ENCODE results near the gene PTPRN2. TPM values are rescaled to one million over a fixed set of nuclear protein-coding genes. Genes with fewer than 3 reads are reported as not detected.

Gene PTPRN2
- total RNA-seq, 1 experiment from 2014 or later = not detected

DNA sequence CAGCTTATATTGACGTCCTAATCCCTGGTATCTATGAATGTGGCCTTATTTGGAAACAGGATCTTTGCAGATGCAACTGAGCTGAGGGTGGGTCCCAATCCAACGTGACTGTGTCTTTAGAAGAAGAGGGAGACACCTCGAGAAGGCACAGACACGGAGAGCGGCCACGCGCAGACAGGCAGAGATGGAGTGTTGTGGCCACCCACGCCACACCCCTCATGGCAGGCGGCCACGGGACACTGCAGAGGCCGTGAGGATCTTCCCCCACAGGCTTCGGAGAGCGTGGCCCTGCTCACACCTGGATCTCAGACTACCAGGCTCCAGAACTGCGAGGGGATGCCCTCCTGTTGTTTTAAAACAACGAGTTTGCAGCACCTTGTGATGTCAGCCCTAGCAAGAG is 1005.9 kb downstream of the PTPRN2 start:
- no peak overlapping the region for H2AFZ ChIP-seq
- H3F3A ChIP-seq (ENCODE audit: insufficient read depth, low read depth) = no peaks in the 10 kb centered on the region
- no peaks in the 10 kb centered on the region for H3K36me3 ChIP-seq (ENCODE audit: low read depth)
- H3K4me3 ChIP-seq = no peak overlapping the region
- H3K9me3 ChIP-seq (ENCODE audit: insufficient read depth, low read depth) = no peaks in the 10 kb centered on the region
- POLR2A ChIA-PET (ENCODE audit: unreplicated experiment) = no interaction called here
- H3K27me3 ChIP-seq (ENCODE audit: insufficient read depth, low read depth) = peaks cover 95% of the 10 kb centered on the region
- TF ChIP-seq EZH2 (IDR thresholded peaks at IDR 0.05; ENCODE audit: low read depth) = no peak
- no peak for TF ChIP-seq CTCF (conservative IDR thresholded peaks at IDR 0.05)
- BruUV-seq (replicated peaks) = no TSS peak
- CTCF ChIA-PET = no interaction called here
- peaks cover 4% of the 10 kb centered on the region; the same call in 1 of the 2 replicates for H4K20me1 ChIP-seq (ENCODE audit: insufficient read depth)
- no peak overlapping the region for H3K27ac ChIP-seq
- DNase-seq = no peak
- intact Hi-C loops (cut with micrococcal nuclease; ENCODE audit: unreplicated experiment) = no loop called here
- no peaks in the 10 kb centered on the region for H3K9me2 ChIP-seq (ENCODE audit: insufficient read depth)
- H3K4me1 ChIP-seq (replicated peaks; ENCODE audit: insufficient read depth) = no peaks in the 10 kb centered on the region
- no peaks in the 10 kb centered on the region for H3K79me2 ChIP-seq (ENCODE audit: low read depth)
- H3K4me2 ChIP-seq = no peak overlapping the region

DNA sequence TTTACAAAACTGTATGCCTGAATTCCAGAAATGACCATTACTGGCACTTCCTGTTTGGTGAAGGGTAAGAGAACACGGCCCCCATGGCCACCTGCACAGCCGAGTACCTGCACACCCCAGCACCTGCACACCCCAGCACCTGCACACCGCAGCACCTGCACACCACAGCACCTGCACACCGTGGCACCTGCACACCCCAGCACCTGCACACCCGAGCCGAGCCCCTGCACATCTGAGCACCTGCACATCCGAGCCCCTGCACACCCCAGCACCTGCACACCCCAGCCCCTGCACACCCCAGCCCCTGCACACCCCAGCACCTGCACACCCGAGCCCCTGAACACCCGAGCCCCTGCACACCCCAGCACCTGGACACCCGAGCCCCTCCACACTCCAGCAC is 1007.3 kb downstream of the PTPRN2 start:
- H3F3A ChIP-seq (ENCODE audit: insufficient read depth, low read depth) = no peaks in the 10 kb centered on the region
- H3K27ac ChIP-seq = no peak overlapping the region
- peaks cover 95% of the 10 kb centered on the region for H3K27me3 ChIP-seq (ENCODE audit: insufficient read depth, low read depth)
- no peak overlapping the region for H2AFZ ChIP-seq
- BruUV-seq (replicated peaks) = no TSS peak
- ChIA-PET POLR2A (ENCODE audit: unreplicated experiment) (no interaction called here), CTCF (no interaction called here)
- no peak overlapping the region for H3K4me3 ChIP-seq
- no peak for DNase-seq
- no peaks in the 10 kb centered on the region for H3K36me3 ChIP-seq (ENCODE audit: low read depth)
- no peak overlapping the region for H3K4me2 ChIP-seq
- H3K9me3 ChIP-seq (ENCODE audit: insufficient read depth, low read depth) = no peaks in the 10 kb centered on the region
- intact Hi-C loops (cut with micrococcal nuclease; ENCODE audit: unreplicated experiment) = no loop called here
- no peak for TF ChIP-seq CTCF (conservative IDR thresholded peaks at IDR 0.05)
- TF ChIP-seq EZH2 (IDR thresholded peaks at IDR 0.05; ENCODE audit: low read depth) = no peak
- no peaks in the 10 kb centered on the region for H3K9me2 ChIP-seq (ENCODE audit: insufficient read depth)
- no peaks in the 10 kb centered on the region for H4K20me1 ChIP-seq (ENCODE audit: insufficient read depth)
- no peaks in the 10 kb centered on the region for H3K79me2 ChIP-seq (ENCODE audit: low read depth)
- H3K4me1 ChIP-seq (replicated peaks; ENCODE audit: insufficient read depth) = no peaks in the 10 kb centered on the region

DNA sequence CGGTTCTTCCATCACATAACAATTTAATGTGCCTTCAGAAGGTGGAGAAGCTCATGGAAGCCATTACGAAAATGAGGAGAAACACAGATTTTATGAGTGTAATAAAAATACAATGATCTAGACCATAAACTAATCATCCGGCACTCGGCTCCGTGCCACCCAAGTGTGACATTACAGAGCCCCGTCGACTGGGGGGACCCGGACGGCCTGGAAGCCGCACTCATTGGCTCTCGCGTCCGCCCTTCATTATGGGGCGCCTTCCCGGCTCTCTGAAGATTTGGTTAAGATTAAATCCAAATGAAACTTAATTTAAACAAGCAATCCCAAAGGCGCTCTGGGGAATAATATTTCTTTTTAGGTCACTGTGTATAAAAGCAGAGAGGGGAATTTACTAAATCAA is 1008.2 kb downstream of the PTPRN2 start:
- ChIA-PET CTCF (no interaction called here), POLR2A (ENCODE audit: unreplicated experiment) (no interaction called here)
- no peaks in the 10 kb centered on the region for H3F3A ChIP-seq (ENCODE audit: insufficient read depth, low read depth)
- no peak overlapping the region for H3K4me3 ChIP-seq
- H4K20me1 ChIP-seq (ENCODE audit: insufficient read depth) = no peaks in the 10 kb centered on the region
- no TSS peak for BruUV-seq (replicated peaks)
- peaks cover 95% of the 10 kb centered on the region for H3K27me3 ChIP-seq (ENCODE audit: insufficient read depth, low read depth)
- no peaks in the 10 kb centered on the region for H3K4me1 ChIP-seq (replicated peaks; ENCODE audit: insufficient read depth)
- no peak overlapping the region for H3K4me2 ChIP-seq
- no peaks in the 10 kb centered on the region for H3K79me2 ChIP-seq (ENCODE audit: low read depth)
- H3K27ac ChIP-seq = no peak overlapping the region
- no peaks in the 10 kb centered on the region for H3K36me3 ChIP-seq (ENCODE audit: low read depth)
- no peak for DNase-seq
- no peaks in the 10 kb centered on the region for H3K9me3 ChIP-seq (ENCODE audit: insufficient read depth, low read depth)
- intact Hi-C loops (cut with micrococcal nuclease; ENCODE audit: unreplicated experiment) = no loop called here
- no peak overlapping the region for H2AFZ ChIP-seq
- H3K9me2 ChIP-seq (ENCODE audit: insufficient read depth) = no peaks in the 10 kb centered on the region
- TF ChIP-seq CTCF (conservative IDR thresholded peaks at IDR 0.05) (no peak), EZH2 (IDR thresholded peaks at IDR 0.05; ENCODE audit: low read depth) (no peak; the same call in 1 of the 2 replicates)

Data from PC-9 (cell line).